ENCODE data around the gene ZNF326. TPM values are rescaled to one million over a fixed set of nuclear protein-coding genes. Genes with fewer than 3 reads are reported as not detected.

ZNF326 gene
- total and polyA plus RNA-seq, 2 of the 4 experiments (the other 2 are of a cell fraction): 4.5 to 17.0 TPM

GRCh38 chr1:89994231-89994804, 592 bp upstream of the ZNF326 start:
- H3K9me1 ChIP-seq (ENCODE audit: insufficient read depth, low read length): peaks cover 2% of the 10 kb centered on the region
- no TSS peak for BruUV-seq (replicated peaks)
- H4K8ac ChIP-seq (ENCODE audit: low read depth in 2 of 2, low read length in 2 of 2): peak overlapping the region in 1 of 2 experiments; percentile 52; a peak in 1 of 4 replicates
- ATAC-seq (ENCODE audit: low read depth) (no peak), DNase-seq (no peak)
- H3K27ac ChIP-seq (ENCODE audit: insufficient read depth, low read length): no peak overlapping the region
- peak overlapping the region; percentile 17; the same call in 1 of the 2 replicates for H3K4ac ChIP-seq (ENCODE audit: low read depth, low read length)
- no peak overlapping the region for H3K9ac ChIP-seq (ENCODE audit: low read depth, low read length)
- H3K79me1 ChIP-seq (ENCODE audit: low read depth in 1 of 2, low read length in 2 of 2): peaks cover 3 to 16% of the 10 kb centered on the region in 2 experiments; a peak in 2 of 4 replicates
- H2BK20ac ChIP-seq (ENCODE audit: low read depth, low read length): no peak overlapping the region
- no peaks in the 10 kb centered on the region; the same call in 1 of the 2 replicates for H3K4me1 ChIP-seq (ENCODE audit: control insufficient read depth, insufficient read depth, low read length)
- H2AK5ac ChIP-seq (ENCODE audit: low read depth, low read length): no peak overlapping the region
- no peaks in the 10 kb centered on the region for H3K9me3 ChIP-seq (ENCODE audit: control insufficient read depth, insufficient read depth, low read length)
- dilution Hi-C loops (cut with HindIII; ENCODE audit: low sequenced_read_pairs, unreplicated experiment) (no loop called here), intact Hi-C loops (cut with micrococcal nuclease) (no loop called here), in situ Hi-C loops (cut with MboI; ENCODE audit: low sequenced_read_pairs) (loop anchor here (5.0 to 25.0 kb wide), 3 partner anchors 192 to 507 kb away; partner anchors contain the start of gene LRRC8C)
- peaks cover 16% of the 10 kb centered on the region; the same call in 1 of the 2 replicates for H4K20me1 ChIP-seq (ENCODE audit: insufficient read depth, low read length)
- 0 out of 2 replicates have a peak overlapping the region, but pooled peaks have one; percentile 30 for H2BK120ac ChIP-seq (ENCODE audit: low read depth, low read length)
- peak overlapping the region; percentile 18; the same call in 1 of the 2 replicates for H3K4me2 ChIP-seq (ENCODE audit: low read depth, low read length)
- H3K27me3 ChIP-seq (ENCODE audit: control insufficient read depth, insufficient read depth, low read length): no peaks in the 10 kb centered on the region
- no peak overlapping the region for H3K23ac ChIP-seq (ENCODE audit: low read depth, low read length)
- H3K56ac ChIP-seq (ENCODE audit: extremely low read depth, insufficient read depth, low read length): peak overlapping the region; percentile 39; the same call in 1 of the 2 replicates
- no peak overlapping the region for H4K5ac ChIP-seq (ENCODE audit: low read depth, low read length)
- 100% methylated on average over 3 of the region's 16 CpGs; no CpG with 5 or more reads in 1 of the 2 experiments for WGBS, 2 experiments (ENCODE audit: extremely low coverage in 2 of 2, insufficient read length in 1 of 2)
- ChIA-PET POLR2A (ENCODE audit: unreplicated experiment) (no interaction called here), CTCF (no interaction called here)
- TF ChIP-seq FOS (IDR thresholded peaks at IDR 0.05; ENCODE audit: low read depth, low read length) (peak; percentile 14; the same call in 1 of the 2 replicates), MXI1 (IDR thresholded peaks at IDR 0.05; ENCODE audit: borderline replicate concordance, low read depth, low read length) (no peak)
- H2BK5ac ChIP-seq (ENCODE audit: low read depth, low read length, poor library complexity, severe bottlenecking): peak overlapping the region; percentile 43
- peak overlapping the region; percentile 26 for H2AK9ac ChIP-seq (replicated peaks; ENCODE audit: low read depth, low read length, poor library complexity)
- no peak overlapping the region for H3K18ac ChIP-seq (ENCODE audit: low read depth, low read length)
- peak overlapping the region; percentile 89 for H3K4me3 ChIP-seq (ENCODE audit: insufficient read depth, low read depth, low read length)
- no peaks in the 10 kb centered on the region for H3K36me3 ChIP-seq (ENCODE audit: control insufficient read depth, insufficient read depth, low read length)
- H2BK15ac ChIP-seq (ENCODE audit: low read depth, low read length): 0 out of 3 replicates have a peak overlapping the region, but pooled peaks have one; percentile 5
- H2AFZ ChIP-seq (replicated peaks; ENCODE audit: low read length, poor library complexity): peak overlapping the region; percentile 93
- H4K91ac ChIP-seq (ENCODE audit: insufficient read depth, low read depth, low read length): no peak overlapping the region
- no peak overlapping the region; the same call in 1 of the 2 replicates for H3K14ac ChIP-seq (replicated peaks; ENCODE audit: low read depth, low read length)
